GM19240 (cell line): ENCODE data around the gene TARP.
"Not testable (repeated sequence)": the region's sequence is repeated elsewhere in the genome, so short reads cannot be mapped to it uniquely, and the experiment has no call there.

Source experiments
- DNase-seq: peaks from one replicate; pipeline ENCODE4 v3.0.0; 2011; ENCODE audit warnings: low spot score; ENCODE audit not compliant: insufficient read length

TARP gene

GRCh38 chr7:38299275-38299931 lies 26.0 kb upstream of the TARP start:
- DNase-seq: no peak

- DNase-seq: no peak
Measured at GRCh38 chr7:38296059-38296857, 22.8 kb upstream of the TARP start.

GRCh38 chr7:38294926-38295325 lies 21.5 kb upstream of the TARP start:
- DNase-seq: no peak

GRCh38 chr7:38292442-38292841 lies 19.0 kb upstream of the TARP start:
- no peak for DNase-seq

- DNase-seq: no peak
Measured at GRCh38 chr7:38291650-38292049, 18.2 kb upstream of the TARP start.

GRCh38 chr7:38291117-38291647 lies 17.7 kb upstream of the TARP start:
- no peak for DNase-seq

- no peak for DNase-seq
Measured at GRCh38 chr7:38284553-38284952, 11.1 kb upstream of the TARP start.

GRCh38 chr7:38283809-38284208 lies 10.4 kb upstream of the TARP start:
- no peak for DNase-seq

- no peak for DNase-seq
Measured at GRCh38 chr7:38283107-38283506, 9.7 kb upstream of the TARP start.

GRCh38 chr7:38282081-38282480 lies 8.6 kb upstream of the TARP start:
- DNase-seq: no peak

GRCh38 chr7:38281266-38281665 lies 7.8 kb upstream of the TARP start:
- DNase-seq: no peak

GRCh38 chr7:38280707-38281106 lies 7.3 kb upstream of the TARP start:
- DNase-seq: no peak

GRCh38 chr7:38280000-38280399 lies 6.6 kb upstream of the TARP start:
- no peak for DNase-seq

GRCh38 chr7:38276096-38276877 lies 2.9 kb upstream of the TARP start:
- no peak for DNase-seq

- DNase-seq: no peak
Measured at GRCh38 chr7:38274927-38275620, 1.6 kb upstream of the TARP start.

GRCh38 chr7:38274486-38274885 lies 1.1 kb upstream of the TARP start:
- no peak for DNase-seq

- not testable (repeated sequence) for DNase-seq
Measured at GRCh38 chr7:38270405-38270804, 3.0 kb downstream of the TARP start.

- not testable (repeated sequence) for DNase-seq
Measured at GRCh38 chr7:38269704-38270346, 3.6 kb downstream of the TARP start.

- DNase-seq: not testable (repeated sequence)
Measured at GRCh38 chr7:38265958-38266357, 7.5 kb downstream of the TARP start.

- DNase-seq: not testable (repeated sequence)
Measured at GRCh38 chr7:38264602-38265001, 8.8 kb downstream of the TARP start.

GRCh38 chr7:38263274-38263673 lies 10.2 kb downstream of the TARP start:
- DNase-seq: not testable (repeated sequence)
